Left cardiac atrium (tissue), 4 donors: Measurements from ENCODE around the gene MPST. TPM values are rescaled to one million over a fixed set of nuclear protein-coding genes. Genes with fewer than 3 reads are reported as not detected.

Experiments
- ATAC-seq, 2 donors: fragments of 200-7000 bp; cut with Tn5 transposase; one replicate each; pipeline ENCODE4 v1.9.1; 2020; ENCODE audit warnings: mild to moderate bottlenecking in 2 of 2, moderate library complexity in 2 of 2
- DNase-seq: peaks from one replicate; pipeline ENCODE4 v3.0.0-alpha.2; 2020
- intact Hi-C, 2 donors: fragments of 100-400 bp; cut with DNase I; formaldehyde crosslinking; loops; one replicate each; pipeline versions ENCODE4 v1.14.1 to v1.15.1; 2022 to 2023
- total RNA-seq, 2 donors: library from RNA; stranded (reverse); fragmentation: NEBNext Ultra II Directional; extraction: Animal tissue kit (Norgen Biotek cat#: 25700); gene quantifications; one replicate each; pipeline ENCODE4 v1.2.1, GENCODE V29; 2021
- donor health status: DM: no; HTN: yes; CAD: no.
- donor health status: DM: no; HTN: yes; CAD: no; lungs with severe emphysema.
- donor health status: DM: yes; HTN: yes; CAD: no.
- donor health status: Dilated cardiomyopathy.

The MPST gene
- total RNA-seq, 2 donors from 2014 or later, result 48.2 to 51.2 TPM

DNA sequence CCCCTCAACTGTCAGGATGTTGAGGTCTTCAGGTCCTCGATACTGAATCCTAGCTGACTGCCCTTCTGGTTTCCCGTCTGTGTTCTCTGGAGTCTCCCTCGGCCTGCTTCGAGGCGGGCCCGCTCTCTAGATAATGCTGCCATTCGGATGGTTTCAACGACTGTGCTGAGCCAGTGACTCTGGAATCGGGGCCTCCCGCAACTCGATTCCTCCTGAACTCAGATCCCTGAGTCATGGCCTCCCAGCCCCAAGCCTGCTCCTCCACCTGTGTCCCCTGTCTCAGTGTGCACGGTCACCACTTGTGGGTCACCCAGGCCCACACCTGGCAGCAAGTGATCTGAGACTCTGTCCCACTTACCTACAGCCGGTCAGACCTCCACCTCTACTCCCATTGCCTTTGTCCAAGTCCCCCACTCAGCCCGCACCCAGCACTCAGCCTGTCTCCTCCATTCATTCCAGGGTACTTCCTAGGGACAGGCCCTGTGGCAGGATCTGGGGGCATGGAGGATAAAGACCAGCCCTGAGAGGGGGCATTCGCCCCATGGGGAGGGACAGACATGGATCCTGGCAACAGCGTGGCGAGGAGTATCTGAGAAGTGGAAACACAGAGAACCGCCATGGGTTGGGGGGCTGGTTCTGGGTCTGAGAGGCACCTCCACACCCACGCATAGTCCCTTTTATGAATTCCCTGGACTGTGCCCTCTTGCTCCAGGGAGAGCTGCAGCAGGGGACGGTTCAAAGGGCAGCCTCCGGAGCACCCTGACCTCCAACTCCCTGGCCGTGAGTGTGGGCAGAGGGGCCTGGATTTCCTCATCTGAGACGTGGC, 14.3 kb downstream of the MPST start:
- intact Hi-C loops, result no loop called here
- DNase-seq (no peak), ATAC-seq (no peak)

DNA sequence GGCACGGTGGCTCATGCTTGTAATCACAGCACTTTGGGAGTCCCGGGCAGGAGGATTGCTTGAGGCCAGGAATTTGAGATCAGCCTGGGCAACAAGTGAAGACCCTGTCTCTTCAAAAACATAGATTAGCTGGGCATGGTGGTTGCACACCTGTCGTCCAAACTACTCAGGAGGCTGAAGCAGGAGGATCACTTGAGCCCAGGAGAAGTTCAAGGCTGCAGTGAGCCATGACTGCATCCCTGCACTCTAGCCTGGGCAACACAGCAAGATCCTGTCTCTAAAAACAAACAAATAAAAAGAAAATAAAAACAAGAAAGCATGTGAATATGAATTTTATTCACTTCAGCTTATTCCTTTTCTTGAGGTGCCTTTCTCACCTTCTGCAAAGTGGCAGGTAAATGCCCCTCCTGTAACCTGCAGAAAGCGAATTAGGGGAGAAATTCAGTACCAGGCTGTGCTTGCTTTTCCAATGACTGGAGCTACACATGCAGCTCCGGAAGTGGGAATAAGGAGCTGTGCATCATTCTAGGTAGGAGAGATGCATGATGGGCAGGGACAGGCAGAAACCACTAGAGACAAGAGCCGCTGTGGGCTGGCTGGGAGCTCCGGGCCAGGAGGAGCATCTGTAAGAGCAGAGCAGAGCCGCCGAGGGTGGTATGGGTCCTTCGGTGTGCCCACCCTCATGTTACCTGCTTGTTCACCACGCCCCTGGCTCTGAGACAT, 17.3 kb downstream of the MPST start:
- intact Hi-C loops, result no loop called here

GRCh38 chr22:37037669-37038068, 18.1 kb downstream of the MPST start:
- ATAC-seq (no peak), DNase-seq (no peak)
- intact Hi-C loops, result no loop called here

More for the DNA sequence above, 17.3 kb downstream of the MPST start:
- DNase-seq (no peak), ATAC-seq (no peak)

DNA sequence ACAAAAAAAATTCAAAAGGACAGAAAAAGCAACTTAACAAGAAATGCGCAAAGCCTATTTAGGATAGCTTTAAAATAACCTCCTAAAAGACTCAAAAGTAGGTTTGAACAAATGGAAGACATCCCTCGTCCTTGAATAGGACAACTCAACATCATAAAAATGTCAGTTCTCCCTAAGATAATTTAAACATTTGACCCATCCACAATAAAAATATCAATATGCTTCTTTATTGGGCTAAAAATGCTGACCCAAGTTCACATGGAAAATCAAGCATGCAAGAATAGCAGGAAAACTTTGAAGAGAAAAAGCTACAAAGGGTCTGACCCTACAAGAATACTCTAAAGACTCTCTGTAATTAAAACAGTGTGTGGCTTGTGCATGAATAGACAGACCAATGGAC, 19.9 kb downstream of the MPST start:
- ATAC-seq (no peak), DNase-seq (no peak)
- intact Hi-C loops, result no loop called here

DNA sequence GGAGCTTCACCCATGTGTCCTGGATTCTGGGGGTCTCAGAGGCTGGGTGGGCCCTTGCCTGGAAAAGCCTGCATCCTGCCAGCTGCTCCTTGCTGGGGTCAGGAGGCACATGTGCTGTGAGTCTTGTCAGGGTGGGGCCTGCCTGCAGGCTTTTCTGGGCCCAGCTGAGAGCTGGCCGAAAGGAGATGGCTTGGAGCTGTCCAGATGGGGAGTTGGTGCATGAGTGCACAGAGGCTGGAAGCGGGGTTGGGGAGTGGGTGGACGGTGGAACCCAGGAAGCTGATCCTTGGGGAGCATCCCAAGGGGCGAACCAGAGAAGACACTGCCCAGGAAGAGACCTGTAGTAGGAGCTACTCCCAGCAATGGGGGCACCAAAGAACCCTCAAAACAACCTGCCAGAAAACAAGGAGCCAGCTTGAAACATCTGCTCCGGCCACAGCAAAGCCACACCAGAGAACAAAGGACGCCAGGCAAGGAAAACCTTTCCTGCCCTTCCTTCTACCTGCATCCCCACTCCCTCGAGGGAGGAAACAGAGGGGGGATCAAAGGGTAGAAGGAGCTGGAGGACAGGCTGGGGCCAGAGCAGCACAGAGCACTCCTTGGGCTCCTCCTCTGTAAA, 23.8 kb downstream of the MPST start:
- no peak for DNase-seq
- intact Hi-C loops, result loop anchor here in 1 of 2 donors (10.0 kb wide), 1 partner anchor 259 kb away; no protein-coding TSS in a partner anchor
- ATAC-seq, result no peak

GRCh38 chr22:37043828-37044538, 24.4 kb downstream of the MPST start:
- intact Hi-C loops, result loop anchor here (2.0 to 10.0 kb wide), 2 partner anchors 171 to 259 kb away; no protein-coding TSS in a partner anchor

DNA sequence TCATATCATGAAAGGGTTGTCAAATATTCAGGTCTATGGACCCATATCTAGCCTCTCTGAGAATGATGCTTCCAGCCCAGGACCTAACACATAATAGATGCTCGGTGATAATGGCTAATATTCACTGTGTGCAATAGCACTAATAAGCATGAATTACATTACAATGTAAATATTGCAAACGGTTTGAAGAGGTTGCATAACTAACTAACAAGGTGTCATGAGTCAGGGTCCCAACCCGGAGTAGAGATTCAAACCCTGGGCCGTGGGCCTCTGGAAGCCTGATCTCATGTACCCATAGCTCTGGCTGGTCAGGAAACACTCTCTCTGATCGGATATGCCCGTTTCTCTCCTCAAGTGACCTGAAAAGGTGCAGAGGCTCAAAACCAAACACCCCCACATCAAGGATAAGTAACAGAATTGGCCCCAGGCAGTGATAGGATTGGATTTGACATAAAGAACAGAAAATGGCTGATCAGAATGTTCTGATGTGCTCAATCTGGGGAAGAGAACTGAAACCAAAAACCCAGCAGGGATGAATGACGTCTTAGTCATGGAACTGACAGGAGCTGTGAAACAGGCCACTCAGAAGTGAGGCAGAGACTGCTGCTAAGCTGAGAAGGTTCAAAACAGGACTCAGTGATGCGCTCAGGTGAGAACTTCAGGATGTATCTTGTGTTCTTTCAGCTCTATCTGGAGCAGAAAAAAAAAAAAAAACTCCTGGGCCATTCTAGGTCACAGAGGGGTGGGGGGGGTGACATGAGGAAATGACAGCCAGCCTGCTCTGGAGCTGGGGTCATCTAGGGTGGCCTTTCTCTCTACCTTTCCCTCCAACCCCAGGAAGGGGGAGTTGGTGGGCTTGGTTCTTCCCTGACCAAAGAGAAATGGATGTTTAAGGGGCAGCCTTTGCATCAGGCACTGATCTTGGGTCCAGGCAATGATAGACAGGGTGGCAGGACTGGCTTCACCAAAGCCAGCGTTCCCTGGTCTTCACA, 25.4 kb downstream of the MPST start:
- DNase-seq (no peak), ATAC-seq (no peak)
- intact Hi-C loops, result loop anchor here (2.0 to 10.0 kb wide), 2 partner anchors 172 to 260 kb away; no protein-coding TSS in a partner anchor

More at GRCh38 chr22:37043828-37044538, 24.4 kb downstream of the MPST start:
- ATAC-seq (peak; percentile 85 to 93), DNase-seq (peak; percentile 58)

GRCh38 chr22:37045958-37046357, 26.4 kb downstream of the MPST start:
- DNase-seq (no peak), ATAC-seq (no peak)
- intact Hi-C loops, result loop anchor here (2.0 to 10.0 kb wide), 2 partner anchors 173 to 261 kb away; no protein-coding TSS in a partner anchor

GRCh38 chr22:37046589-37046988, 27.0 kb downstream of the MPST start:
- no peak for DNase-seq
- ATAC-seq, result no peak
- intact Hi-C loops, result loop anchor here in 1 of 2 donors (10.0 kb wide), 1 partner anchor 262 kb away; no protein-coding TSS in a partner anchor

DNA sequence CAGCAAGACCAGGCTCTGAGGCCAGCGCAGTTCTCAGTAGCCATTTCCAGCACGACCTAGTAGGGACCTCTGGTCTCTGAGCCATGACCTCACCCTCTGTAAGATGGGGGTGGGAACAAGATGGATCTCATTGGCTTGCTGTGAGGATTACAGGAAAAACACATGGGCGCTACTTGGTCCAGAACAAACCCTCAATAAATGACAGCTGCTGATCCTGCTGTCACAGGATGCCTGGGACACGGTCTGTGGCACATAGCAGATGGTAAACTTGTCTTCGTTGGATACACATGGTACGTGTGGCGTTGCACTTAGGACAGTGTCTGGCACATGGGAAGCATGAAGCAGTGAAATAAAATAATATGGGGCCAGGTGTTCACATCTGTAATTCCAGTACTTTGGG, 27.5 kb downstream of the MPST start:
- ATAC-seq (no peak), DNase-seq (no peak)
- intact Hi-C loops, result loop anchor here in 1 of 2 donors (10.0 kb wide), 1 partner anchor 262 kb away; no protein-coding TSS in a partner anchor

- DNase-seq, result no peak
- intact Hi-C loops, result loop anchor here in 1 of 2 donors (10.0 kb wide), 1 partner anchor 263 kb away; no protein-coding TSS in a partner anchor
- no peak for ATAC-seq
These were observed 28.6 kb downstream of the MPST start for GRCh38 chr22:37048133-37048532.

GRCh38 chr22:37049224-37049623, 29.7 kb downstream of the MPST start:
- ATAC-seq (no peak), DNase-seq (no peak)
- intact Hi-C loops, result loop anchor here in 1 of 2 donors (10.0 kb wide), 1 partner anchor 264 kb away; no protein-coding TSS in a partner anchor

DNA sequence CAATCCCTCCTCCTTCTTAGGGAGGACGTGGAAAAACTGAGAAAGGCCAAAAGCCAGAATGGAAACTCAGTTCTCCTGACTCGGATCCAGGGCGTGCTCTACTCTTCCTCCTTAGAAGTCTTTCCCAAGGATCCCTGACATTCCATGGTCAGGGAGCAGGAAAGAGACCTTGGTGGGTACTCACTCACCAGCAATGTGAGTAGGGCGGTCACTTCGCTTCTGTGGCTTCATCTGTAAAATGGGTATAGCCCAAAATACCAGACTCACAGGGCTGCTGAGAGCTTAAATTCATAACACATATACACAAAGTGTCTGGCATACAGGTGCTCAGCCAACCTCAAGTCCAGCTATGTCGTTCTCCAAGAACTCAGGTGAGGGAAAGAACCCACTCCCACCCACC, 31.4 kb downstream of the MPST start:
- DNase-seq (no peak), ATAC-seq (no peak)
- intact Hi-C loops, result no loop called here

- intact Hi-C loops, result no loop called here
These were observed 32.1 kb downstream of the MPST start, which contains the start of gene KCTD17 for GRCh38 chr22:37051391-37052385. KCTD17 (plus strand) TSS chr22:37051742; CDS start chr22:37051761, 19 bp downstream.

GRCh38 chr22:37052386-37053309, 33.1 kb downstream of the MPST start:
- intact Hi-C loops, result no loop called here
- DNase-seq, result no peak
- no peak for ATAC-seq

More at GRCh38 chr22:37051391-37052385, 32.1 kb downstream of the MPST start, which contains the start of gene KCTD17:
- ATAC-seq (peak; percentile 92 to 93), DNase-seq (peak; percentile 86)
